RWPE2 (cell line): ENCODE data around the gene UBL5.
"Not testable (repeated sequence)": the region's sequence is repeated elsewhere in the genome, so short reads cannot be mapped to it uniquely, and the experiment has no call there.

Experiments used
- ATAC-seq: fragments of 200-7000 bp; cut with Tn5 transposase; 3 replicates; pipeline ENCODE4 v1.9.1; 2021; ENCODE audit warnings: low read depth
- DNase-seq: peaks from one replicate; pipeline ENCODE4 v3.0.0-alpha.2; 2020; ENCODE audit warnings: low spot score
- H3K27ac ChIP-seq: fragments of 450-650 bp; 2 replicates; pipeline ENCODE4 v1.5.1; 2017; ENCODE audit warnings: mild to moderate bottlenecking; ENCODE audit not compliant: poor library complexity, severe bottlenecking
- H3K27me3 ChIP-seq: fragments of 250-450 bp; sonication (Bioruptor Pico); 2 replicates; pipeline ENCODE4 v1.5.1; 2021; ENCODE audit warnings: mild to moderate bottlenecking, moderate library complexity; ENCODE audit not compliant: insufficient read depth, poor library complexity, severe bottlenecking
- H3K36me3 ChIP-seq: fragments of 250-450 bp; sonication (Bioruptor Pico); 2 replicates; pipeline ENCODE4 v1.5.1; 2020; ENCODE audit warnings: low read depth, mild to moderate bottlenecking, moderate library complexity
- H3K4me1 ChIP-seq: fragments of 250-450 bp; sonication (Bioruptor Pico); 2 replicates; pipeline ENCODE4 v1.5.1; 2021; ENCODE audit warnings: mild to moderate bottlenecking, moderate library complexity; ENCODE audit not compliant: insufficient read depth, poor library complexity, severe bottlenecking
- H3K4me3 ChIP-seq: fragments of 250-450 bp; sonication (Bioruptor Pico); 2 replicates; pipeline ENCODE4 v1.5.1; 2021; ENCODE audit warnings: mild to moderate bottlenecking, moderate library complexity; ENCODE audit not compliant: severe bottlenecking
- H3K9me3 ChIP-seq: fragments of 250-450 bp; sonication (Bioruptor Pico); 2 replicates; pipeline ENCODE4 v1.5.1; 2021; ENCODE audit warnings: mild to moderate bottlenecking, moderate library complexity; ENCODE audit not compliant: severe bottlenecking
- CTCF ChIP-seq: fragments of 450-650 bp; IDR thresholded peaks from one replicate; pipeline ENCODE4 v1.5.1; 2017; ENCODE audit warnings: mild to moderate bottlenecking, moderate library complexity; ENCODE audit not compliant: poor library complexity, severe bottlenecking

Gene UBL5

DNA sequence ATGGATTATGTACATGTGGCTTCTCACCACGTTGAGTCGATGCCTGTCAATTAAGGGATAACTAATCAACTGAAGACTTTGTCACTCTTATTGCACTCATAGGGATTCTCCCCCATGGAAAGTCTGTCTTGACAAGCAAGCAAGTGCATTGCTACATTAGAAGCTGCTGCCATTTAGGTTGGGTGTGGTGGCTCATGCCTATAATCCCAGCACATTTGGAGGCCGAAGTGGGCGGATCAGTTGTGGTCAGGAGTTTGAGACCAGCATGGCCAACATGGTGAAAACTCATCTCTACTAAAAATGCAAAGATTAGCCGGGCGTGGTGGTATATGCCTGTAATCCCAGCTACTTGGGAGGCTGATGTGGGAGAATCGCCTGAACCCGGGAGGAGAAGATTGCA is 40.9 kb upstream of the UBL5 start:
- H3K4me3 ChIP-seq = no peak overlapping the region
- H3K36me3 ChIP-seq = no peaks in the 10 kb centered on the region
- ATAC-seq = no peak
- peak overlapping the region; percentile 84 for H3K27ac ChIP-seq
- H3K27me3 ChIP-seq = no peaks in the 10 kb centered on the region
- no peak for DNase-seq
- H3K9me3 ChIP-seq = no peaks in the 10 kb centered on the region
- no peak for TF ChIP-seq CTCF
- peaks cover 23% of the 10 kb centered on the region for H3K4me1 ChIP-seq

DNA sequence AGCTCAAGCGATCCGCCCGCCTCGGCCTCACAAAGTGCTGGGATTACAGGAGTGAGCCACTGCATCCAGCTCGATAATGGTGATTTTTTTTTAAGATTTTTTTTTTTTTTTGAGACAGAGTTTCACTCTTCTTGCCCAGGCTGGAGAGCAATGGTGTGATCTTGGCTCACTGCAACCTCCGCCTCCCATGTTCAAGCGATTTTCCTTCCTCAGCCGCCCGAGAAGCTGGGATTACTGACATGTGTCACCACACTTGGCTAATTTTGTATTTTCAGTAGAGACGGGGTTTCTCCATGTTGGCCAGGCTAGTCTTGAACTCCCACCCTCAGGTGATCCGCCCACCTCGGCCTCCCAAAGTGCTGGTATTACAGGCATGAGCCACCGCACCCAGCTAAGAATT is 39.1 kb upstream of the UBL5 start:
- H3K4me1 ChIP-seq = peaks cover 22% of the 10 kb centered on the region
- not testable (repeated sequence) for H3K27me3 ChIP-seq, ATAC-seq, H3K36me3 ChIP-seq, H3K4me3 ChIP-seq, DNase-seq, H3K9me3 ChIP-seq, H3K27ac ChIP-seq

DNA sequence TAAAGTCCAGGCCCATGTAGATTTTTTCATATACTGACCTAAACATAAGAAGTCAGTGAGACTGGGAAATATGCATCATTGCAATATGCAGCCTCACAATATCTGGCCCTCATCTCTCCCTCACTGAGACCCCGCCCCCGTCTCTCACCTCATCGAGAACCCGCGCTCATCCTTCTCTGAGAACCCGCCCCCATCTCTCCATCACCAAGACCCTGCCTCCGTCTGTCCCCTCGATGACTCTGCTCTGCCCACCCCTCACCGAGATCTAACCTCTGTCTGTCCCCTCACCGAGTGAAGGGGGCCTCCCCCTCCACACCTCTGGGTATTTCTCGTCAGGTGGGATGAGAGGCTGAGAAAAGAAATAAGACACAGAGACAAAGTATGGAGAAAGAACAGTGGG is 38.7 kb upstream of the UBL5 start:
- no peaks in the 10 kb centered on the region for H3K36me3 ChIP-seq
- no peaks in the 10 kb centered on the region for H3K27me3 ChIP-seq
- no peaks in the 10 kb centered on the region for H3K9me3 ChIP-seq
- no peak overlapping the region for H3K4me3 ChIP-seq
- no peak for DNase-seq
- no peak overlapping the region for H3K27ac ChIP-seq
- ATAC-seq = no peak
- peaks cover 17% of the 10 kb centered on the region for H3K4me1 ChIP-seq
- no peak for TF ChIP-seq CTCF

DNA sequence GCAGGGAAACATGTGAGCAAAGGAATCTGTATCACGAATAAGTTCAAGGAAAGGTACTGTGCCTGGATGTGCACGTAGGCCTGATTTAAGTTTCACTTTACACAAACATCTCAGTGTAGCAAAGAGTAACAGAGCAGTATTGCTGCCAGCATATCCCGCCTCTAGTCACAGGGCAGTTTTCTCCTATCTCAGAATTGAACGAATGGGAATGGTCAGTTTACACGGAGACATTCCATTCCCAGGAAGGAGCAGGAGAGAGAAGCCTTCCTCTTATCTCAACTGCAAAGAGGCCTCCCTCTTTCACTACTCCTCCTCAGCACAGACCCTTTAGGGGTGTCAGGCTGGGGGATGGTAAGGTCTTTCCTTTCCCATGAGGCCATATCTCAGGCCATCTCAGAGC is 38.1 kb upstream of the UBL5 start:
- not testable (repeated sequence) for H3K36me3 ChIP-seq, H3K27ac ChIP-seq, ATAC-seq, H3K4me3 ChIP-seq, H3K9me3 ChIP-seq, H3K27me3 ChIP-seq, DNase-seq
- H3K4me1 ChIP-seq = peaks cover 12% of the 10 kb centered on the region

GRCh38 chr19:9791073-9791367 is 36.7 kb upstream of the UBL5 start:
- ATAC-seq, H3K4me1 ChIP-seq, DNase-seq, H3K36me3 ChIP-seq, H3K9me3 ChIP-seq, H3K27me3 ChIP-seq: not testable (repeated sequence)
- H3K27ac ChIP-seq = peak overlapping the region; percentile 9
- H3K4me3 ChIP-seq = peak overlapping the region; percentile 23

DNA sequence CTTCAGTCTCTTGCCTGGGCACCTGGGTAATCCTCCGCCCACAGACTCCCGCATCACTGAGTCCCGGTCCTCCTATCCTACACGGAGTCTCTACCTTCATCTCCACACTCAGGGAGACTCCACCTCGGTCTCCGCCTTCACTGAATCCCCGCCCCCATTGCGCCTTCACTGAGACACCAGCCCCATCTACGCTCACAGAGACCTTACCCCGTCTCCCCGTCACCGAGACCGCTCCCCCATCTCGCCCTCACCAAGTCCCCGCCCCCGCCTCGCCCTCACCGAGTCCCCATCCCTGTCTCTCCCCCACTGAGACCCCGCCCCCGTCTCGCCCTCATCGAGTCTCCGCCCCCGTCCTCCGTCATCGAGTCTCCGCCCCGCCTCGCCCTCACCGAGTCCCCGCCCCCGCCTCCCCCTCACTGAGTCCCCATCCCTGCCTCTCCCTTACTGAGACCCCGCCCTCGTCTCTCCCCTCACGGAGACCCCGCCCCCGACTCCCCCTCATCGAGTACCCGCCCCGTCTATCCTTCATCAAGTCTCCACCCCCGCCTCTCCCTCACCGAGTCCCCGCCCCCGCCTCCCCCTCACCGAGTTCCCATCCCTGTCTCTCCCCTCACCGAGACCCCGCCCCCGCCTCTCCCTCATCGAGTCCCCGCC is 36.0 kb upstream of the UBL5 start:
- Histone ChIP-seq H3K27me3 (no peaks in the 10 kb centered on the region), H3K27ac (peak overlapping the region; percentile 33), H3K36me3 (no peaks in the 10 kb centered on the region), H3K4me1 (peaks cover 10% of the 10 kb centered on the region), H3K9me3 (no peaks in the 10 kb centered on the region), H3K4me3 (peak overlapping the region; percentile 46)
- ATAC-seq = peak; percentile 87
- DNase-seq = peak; percentile 97
- no peak for TF ChIP-seq CTCF
